HFF-Myc (cell line): ENCODE measurements around the gene BBS10.

Experiments
- DNase-seq: peaks from one replicate; pipeline ENCODE4 v3.0.0-alpha.2; 2011; ENCODE audit warnings: low read depth; ENCODE audit errors: extremely low read depth
- H3K4me3 ChIP-seq: replicated peaks from 2 replicates; pipeline ENCODE4 v1.5.1; 2011; ENCODE audit warnings: low read depth, mild to moderate bottlenecking, control low read depth, low read length
- CTCF ChIP-seq: IDR thresholded peaks from 2 replicates; pipeline ENCODE4 v1.5.1; 2012; ENCODE audit warnings: mild to moderate bottlenecking, low read depth, low read length, control low read depth; ENCODE audit errors: missing control alignments

The BBS10 gene

GRCh38 chr12:76303989-76304460 lies 44.2 kb downstream of the BBS10 start:
- no peak overlapping the region for H3K4me3 ChIP-seq
- no peak for DNase-seq
- no peak for TF ChIP-seq CTCF

- no peak for TF ChIP-seq CTCF
- H3K4me3 ChIP-seq = no peak overlapping the region
- DNase-seq = no peak
Observed at GRCh38 chr12:76303365-76303764, 44.9 kb downstream of the BBS10 start.

- no peak overlapping the region for H3K4me3 ChIP-seq
- TF ChIP-seq CTCF = no peak
- no peak for DNase-seq
Observed at GRCh38 chr12:76300297-76300665, 47.9 kb downstream of the BBS10 start.

GRCh38 chr12:76299536-76300296 lies 48.5 kb downstream of the BBS10 start:
- DNase-seq = no peak
- no peak for TF ChIP-seq CTCF
- no peak overlapping the region for H3K4me3 ChIP-seq
